ENCODE data around the gene GNAS. TPM values are rescaled to one million over a fixed set of nuclear protein-coding genes. Genes with fewer than 3 reads are reported as not detected.

GNAS gene
- total RNA-seq, 1 experiment from 2014 or later = 1,255 TPM

DNA sequence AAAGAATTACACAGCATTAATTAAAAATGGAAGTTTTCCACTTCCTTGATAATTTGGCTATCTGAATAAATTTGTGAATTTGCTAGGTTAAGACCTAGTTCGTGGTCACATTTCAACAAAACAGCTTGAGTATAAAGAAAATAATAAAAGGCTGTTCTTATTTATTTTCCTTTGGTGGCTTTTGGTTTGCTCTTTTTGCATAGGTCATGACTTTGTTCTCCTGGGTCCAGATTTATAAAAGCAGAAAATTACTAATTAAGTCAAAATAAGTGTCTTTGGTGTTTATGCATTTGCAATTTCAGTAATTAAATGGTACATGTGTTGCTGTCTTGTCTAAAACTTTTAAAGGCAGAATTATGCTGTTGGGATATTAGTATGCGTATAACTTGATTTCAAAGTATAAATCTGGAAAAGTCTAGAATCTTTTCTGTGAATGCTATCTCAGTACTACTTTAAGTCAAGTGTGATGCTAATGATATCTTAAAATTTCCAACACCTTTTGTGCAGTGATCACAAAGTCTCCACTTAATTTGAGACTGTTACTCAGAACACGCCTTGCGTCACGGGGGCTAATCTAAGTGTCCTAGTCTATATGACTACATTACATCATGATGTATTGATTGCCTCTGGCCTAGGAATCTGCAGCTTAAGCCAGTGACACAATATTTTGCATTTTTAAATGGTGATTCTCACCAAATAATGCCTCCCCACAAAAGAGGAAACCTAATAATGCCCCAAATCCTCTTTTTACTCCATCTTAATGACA is 41.0 kb downstream of the GNAS start:
- DNase-seq (ENCODE audit: extremely low read depth, low read depth) = no peak

DNA sequence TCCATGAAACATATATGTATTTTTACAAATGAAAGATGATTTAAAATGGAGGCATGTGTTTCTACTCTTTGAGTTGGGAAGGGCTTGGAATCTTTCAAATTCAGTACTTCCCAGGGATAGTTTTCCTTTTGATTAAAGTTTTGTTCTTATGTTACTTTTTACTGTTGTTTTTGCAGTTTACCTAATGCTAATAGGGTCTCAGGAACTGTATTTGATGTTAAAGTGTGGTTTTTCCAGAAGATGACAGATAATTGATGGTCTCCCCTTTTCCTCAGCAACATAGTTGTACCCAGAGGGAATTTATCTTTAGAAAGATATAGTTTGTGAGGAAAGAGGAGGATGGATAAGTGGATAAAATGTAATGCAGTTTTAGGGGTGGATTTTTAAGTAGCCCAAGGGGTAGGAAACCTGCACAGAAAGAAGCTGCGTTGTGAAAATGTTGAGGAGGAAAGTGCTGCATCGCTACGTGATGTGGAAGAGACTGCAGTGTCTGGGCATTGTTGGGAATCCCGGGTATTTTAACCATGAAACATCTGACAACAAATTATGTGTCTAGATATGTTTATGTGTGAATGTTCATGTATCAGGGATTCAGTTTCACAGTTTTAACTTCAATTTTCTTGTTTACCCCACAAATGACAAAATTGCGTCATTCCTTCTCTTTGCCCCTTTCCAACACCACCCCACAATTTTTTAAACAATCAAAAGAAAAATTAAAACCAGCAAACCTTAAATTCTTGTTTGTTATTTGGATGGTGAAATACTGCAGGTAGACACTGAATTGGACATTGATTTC is 42.3 kb downstream of the GNAS start:
- no peak for DNase-seq (ENCODE audit: extremely low read depth, low read depth)

GRCh38 chr20:58895448-58896180 is 43.1 kb downstream of the GNAS start:
- no peak for DNase-seq (ENCODE audit: extremely low read depth, low read depth)

DNA sequence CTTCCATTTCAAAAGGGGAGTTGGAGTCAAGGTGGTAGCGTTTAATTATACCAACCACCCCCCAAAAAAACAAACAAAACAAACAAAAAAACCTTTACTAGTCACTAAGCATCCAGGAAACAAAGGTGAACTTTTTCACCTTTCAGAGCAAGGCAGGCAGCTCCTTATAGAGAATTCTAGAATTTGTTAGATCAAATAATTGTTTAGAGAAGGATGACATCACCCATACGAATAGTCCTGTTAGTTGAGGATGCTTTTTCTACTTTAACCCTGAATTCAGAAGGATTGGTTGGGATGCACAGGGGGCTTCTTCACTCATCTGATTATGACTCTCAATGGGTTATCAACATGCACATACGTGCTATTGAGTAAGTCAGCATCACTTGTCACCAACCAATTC is 44.3 kb downstream of the GNAS start:
- DNase-seq (ENCODE audit: extremely low read depth, low read depth) = no peak

DNA sequence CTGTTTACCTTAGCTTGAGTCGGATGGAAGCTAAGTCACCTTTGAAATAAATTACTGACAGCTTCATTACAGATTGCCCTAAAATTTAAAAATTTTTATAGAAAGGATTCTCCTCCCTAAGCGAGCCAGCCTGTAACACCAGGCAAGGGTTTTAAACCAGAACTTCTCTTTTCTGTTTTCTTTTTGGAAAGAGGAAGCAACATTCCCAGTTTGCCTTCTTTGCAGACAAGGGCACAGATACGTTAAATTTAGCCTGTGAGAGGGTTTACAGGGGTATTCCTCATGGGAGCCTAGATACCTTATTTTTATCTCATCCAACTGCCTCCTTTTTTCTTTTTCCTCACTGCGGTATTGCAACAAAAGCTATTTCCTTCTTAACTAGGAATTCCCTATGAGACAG is 45.0 kb downstream of the GNAS start:
- DNase-seq (ENCODE audit: extremely low read depth, low read depth) = no peak

DNA sequence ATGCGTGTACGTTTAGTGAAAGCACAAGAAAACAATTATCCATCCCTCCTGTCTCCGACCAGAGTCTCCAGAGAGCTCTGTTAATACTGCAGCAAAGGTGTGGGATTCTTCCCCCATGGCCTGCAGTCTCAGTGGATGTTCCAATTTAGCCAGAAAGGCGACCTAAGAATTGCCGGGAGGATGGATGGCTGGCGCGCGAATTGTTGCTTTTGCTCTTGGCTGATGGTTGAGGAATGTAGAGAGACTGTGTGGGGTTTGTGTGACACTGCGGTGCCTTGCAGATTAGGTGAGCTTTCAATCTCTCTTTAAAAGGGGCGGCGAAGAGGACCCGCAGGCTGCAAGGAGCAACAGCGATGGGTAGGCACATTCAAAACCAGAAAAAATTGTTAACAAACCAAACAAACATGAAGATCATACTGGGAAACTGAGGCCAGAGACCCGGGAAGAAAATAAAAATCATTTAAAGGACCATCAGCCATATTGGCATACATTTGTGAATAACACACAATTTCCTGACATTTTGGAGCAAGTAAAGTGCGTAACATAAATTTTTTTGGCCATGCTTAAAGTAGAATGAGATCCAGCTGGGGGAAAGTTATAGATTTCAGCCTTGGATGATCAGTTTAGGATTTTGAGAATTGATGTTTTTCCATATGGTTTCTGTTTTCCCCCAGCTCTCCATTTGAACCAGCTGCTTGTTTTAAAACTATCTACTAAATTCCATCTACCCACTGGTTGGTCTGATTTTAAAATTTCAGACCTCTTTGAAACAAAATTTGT is 46.3 kb downstream of the GNAS start:
- DNase-seq (ENCODE audit: extremely low read depth, low read depth) = no peak

DNA sequence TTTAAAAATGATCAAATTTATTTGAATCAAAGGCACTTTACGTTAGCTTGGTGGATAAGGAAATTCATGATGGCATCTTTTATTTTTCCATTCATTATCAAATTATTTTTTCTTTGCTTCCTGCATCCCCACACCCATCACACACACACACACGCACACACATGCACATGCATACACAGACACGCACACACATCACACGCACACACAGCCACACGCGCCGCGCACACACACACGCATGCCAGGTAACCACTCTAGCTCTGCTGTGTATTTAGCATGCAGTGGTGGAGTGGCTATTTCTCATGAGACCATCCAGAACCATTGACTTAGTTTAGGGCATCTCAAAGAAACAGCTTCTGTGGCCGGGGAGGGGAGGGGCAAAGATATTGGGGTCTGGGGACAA is 47.0 kb downstream of the GNAS start:
- DNase-seq (ENCODE audit: extremely low read depth, low read depth) = no peak

GRCh38 chr20:58900397-58900796 is 47.9 kb downstream of the GNAS start:
- no peak for DNase-seq (ENCODE audit: extremely low read depth, low read depth)

DNA sequence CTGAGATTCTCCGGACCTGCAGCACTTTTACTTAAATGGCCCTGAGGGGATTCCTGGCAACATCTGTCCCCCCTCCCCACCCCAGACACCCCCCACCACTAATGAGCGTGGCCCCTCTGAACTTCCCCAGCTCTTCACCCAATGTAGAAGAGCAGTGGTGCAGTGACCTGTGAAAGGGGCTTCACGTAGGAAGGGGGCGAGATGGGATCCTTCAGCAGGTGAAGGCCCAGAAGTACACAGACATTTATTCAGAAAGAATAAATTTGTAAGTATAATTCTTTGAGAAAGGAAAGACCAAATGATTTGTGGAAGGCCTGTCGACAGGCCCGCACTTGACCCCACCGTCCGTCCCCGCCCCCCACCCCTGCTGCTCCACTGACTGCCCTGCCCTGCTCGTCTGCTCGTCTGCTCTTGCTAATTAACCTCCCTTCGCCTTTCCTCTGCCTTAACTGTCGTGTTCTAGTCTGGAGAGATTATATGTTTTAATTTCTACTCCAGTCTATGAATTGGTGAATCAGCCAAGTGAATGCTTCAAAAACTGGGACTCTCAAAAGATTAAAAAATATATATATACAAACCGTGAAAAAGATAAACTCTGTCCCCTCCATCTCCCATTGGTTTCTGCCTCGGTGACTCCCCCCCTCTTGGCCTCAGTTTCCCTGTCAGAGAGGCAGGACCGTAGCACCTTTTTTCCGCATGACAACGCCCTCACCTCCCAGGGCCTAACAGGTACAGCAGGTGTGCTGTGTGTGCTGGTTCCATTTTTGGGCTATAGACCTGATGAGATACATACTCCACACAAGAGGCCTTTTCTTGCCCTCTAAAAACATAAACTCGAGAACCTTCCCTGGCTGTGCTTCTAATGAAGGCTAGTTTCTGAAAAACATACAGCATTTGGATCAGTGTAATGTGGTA is 49.2 kb downstream of the GNAS start:
- DNase-seq (ENCODE audit: extremely low read depth, low read depth) = no peak

- DNase-seq (ENCODE audit: extremely low read depth, low read depth) = no peak
These were observed 51.1 kb downstream of the GNAS start for GRCh38 chr20:58903614-58904013.

DNA sequence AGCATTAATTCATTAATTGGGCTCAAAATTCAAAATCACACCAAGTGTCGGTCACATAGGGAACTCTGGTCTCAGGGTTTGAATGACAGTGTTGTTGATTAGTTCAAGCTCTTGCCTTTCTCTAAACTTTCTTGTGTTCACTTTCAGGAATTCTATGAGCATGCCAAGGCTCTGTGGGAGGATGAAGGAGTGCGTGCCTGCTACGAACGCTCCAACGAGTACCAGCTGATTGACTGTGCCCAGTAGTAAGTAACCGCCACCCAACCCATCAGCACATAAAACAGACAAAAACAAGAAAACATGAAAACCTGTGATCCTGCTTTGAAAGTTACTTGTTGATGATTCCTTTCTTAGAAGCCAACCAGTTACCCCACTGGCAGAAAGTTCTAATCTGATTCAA is 52.7 kb downstream of the GNAS start:
- DNase-seq (ENCODE audit: extremely low read depth, low read depth) = no peak

- DNase-seq (ENCODE audit: extremely low read depth, low read depth) = no peak
These were observed 53.6 kb downstream of the GNAS start for GRCh38 chr20:58906111-58906510.

DNA sequence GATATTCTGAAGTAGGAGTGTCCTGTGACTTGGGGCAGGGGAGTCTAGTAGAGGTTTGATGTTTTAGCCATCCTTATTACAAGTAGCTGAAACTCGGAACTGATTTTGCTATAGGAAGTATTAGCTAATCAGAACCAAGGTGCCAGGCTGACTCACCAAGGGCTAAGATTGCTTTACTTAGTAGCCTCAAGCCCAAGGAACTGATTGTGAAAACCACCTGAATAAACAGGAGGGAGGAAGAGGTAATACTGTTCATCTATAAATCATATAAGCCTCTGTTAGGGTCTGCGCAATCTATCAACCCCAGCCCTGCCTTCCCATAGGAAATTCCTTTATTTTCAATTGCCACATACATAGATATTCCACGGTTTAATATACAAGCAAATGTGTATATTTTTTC is 54.4 kb downstream of the GNAS start:
- no peak for DNase-seq (ENCODE audit: extremely low read depth, low read depth)

DNA sequence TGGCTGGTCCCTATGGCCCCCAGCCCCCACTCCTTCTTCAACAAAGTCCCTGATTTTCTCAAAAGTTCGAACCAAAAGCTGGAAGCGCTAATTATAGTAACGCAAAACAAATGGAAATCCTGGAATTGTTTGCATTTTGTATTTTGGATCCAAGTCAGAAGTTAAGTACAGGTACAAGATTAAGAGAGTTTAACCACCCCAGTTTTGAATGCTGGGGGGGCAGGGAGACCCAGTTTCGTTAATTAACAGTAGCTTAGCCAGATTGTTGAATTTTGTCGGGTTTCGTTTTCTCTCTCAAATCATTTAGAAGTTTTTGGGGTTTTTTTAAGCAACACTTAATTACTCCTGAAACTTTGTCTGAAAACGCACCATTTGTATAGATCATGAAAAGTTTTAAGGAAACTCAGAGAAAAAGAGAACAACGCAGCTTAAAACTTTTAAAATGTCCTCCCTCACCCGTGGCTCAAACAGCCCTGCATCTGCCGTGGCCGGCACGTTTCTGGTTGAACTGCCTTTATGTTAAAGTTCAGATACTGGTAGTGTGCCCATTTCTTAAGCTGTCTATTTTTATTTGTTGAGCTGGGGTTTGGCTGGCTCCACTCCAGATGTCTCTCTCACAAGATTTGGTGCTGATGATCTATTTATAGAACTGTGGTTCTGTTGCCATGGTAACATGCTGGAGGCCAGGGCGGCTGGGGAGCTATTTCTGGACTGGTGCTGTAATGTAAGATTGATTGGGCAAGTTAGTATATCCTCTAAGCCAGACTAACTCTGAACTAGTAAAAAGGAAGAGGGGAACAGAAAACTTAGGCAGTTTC is 55.0 kb downstream of the GNAS start:
- no peak for DNase-seq (ENCODE audit: extremely low read depth, low read depth)

DNA sequence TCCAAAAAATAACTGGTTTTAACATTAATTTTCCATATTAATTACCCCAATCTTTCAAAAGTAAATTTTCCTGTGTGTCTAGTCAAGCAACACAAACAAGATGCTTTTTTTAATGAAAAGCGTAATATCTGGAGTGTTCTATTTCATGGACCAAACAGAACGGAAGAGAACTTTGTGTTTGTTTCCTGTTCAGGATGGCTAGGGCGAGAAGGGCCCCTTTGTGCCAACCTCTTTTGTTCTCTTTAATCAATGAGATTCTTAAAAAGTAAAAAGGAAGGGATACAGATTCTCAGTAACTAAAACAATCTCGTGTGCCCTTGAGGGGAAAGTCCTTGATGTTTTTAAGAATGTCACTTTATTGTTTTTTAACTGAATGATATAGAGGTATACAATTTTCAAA is 55.7 kb downstream of the GNAS start:
- DNase-seq (ENCODE audit: extremely low read depth, low read depth) = no peak

DNA sequence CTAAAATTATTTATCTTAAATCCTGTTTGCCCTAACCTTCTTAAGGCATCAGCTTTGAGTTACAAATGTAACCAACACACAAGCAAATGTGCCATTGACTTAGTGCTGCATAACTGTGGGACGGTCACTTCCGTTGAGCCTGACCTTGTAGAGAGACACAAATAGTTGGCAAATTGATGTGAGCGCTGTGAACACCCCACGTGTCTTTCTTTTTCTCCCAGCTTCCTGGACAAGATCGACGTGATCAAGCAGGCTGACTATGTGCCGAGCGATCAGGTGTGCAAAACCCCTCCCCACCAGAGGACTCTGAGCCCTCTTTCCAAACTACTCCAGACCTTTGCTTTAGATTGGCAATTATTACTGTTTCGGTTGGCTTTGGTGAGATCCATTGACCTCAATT is 56.4 kb downstream of the GNAS start:
- DNase-seq (ENCODE audit: extremely low read depth, low read depth) = no peak

- DNase-seq (ENCODE audit: extremely low read depth, low read depth) = no peak
These were observed 57.1 kb downstream of the GNAS start for GRCh38 chr20:58909585-58909984.

DNA sequence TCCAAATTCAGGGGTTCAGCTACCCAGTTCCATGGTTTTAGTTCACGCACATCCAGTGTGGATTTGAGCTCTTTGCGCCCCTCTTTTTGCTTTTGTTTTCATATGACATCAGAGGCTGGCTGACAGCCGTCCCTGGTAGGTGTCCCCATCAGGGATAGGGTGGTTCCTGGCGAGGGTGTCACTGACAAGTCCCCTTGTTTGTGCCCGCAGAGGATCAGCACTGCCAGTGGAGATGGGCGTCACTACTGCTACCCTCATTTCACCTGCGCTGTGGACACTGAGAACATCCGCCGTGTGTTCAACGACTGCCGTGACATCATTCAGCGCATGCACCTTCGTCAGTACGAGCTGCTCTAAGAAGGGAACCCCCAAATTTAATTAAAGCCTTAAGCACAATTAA is 58.0 kb downstream of the GNAS start:
- no peak for DNase-seq (ENCODE audit: extremely low read depth, low read depth)

- DNase-seq (ENCODE audit: extremely low read depth, low read depth) = no peak
These were observed 58.8 kb downstream of the GNAS start for GRCh38 chr20:58911309-58911708.
